Prostate gland (tissue), 2 donors: ENCODE results near the gene TCF12. TPM values are rescaled to one million over a fixed set of nuclear protein-coding genes. Genes with fewer than 3 reads are reported as not detected.
A peak's percentile ranks its signal among the peaks of the same experiment; 100 is the strongest.
"Not testable (repeated sequence)": the region's sequence is repeated elsewhere in the genome, so short reads cannot be mapped to it uniquely, and the experiment has no call there.

Experiments
- DNase-seq: peaks from one replicate; pipeline ENCODE4 v3.0.0-alpha.2; 2019; ENCODE audit warnings: low spot score
- H3K27ac ChIP-seq, 2 donors: fragments of 200-600 bp; sonication (generic); 2 replicates each; pipeline ENCODE4 v1.5.1; 2017 to 2019
- H3K27me3 ChIP-seq: fragments of 200-600 bp; sonication (generic); replicated peaks from 2 replicates; pipeline ENCODE4 v1.5.1; 2019; ENCODE audit not compliant: insufficient read depth
- H3K36me3 ChIP-seq, 2 donors: fragments of 200-600 bp; sonication (generic); 1 replicate in 1 of 2; 2 replicates in 1 of 2; pipeline versions ENCODE4 v1.5.1 to v1.8.1; 2017 to 2019
- H3K4me1 ChIP-seq: fragments of 200-600 bp; sonication (generic); replicated peaks from 2 replicates; pipeline ENCODE4 v1.5.1; 2019
- H3K4me3 ChIP-seq, 2 donors: fragments of 200-600 bp; sonication (generic); 2 replicates each; pipeline ENCODE4 v1.5.1; 2017 to 2019
- H3K9me3 ChIP-seq: fragments of 200-600 bp; sonication (generic); 2 replicates; pipeline ENCODE4 v1.5.1; 2017
- CTCF ChIP-seq, 4 experiments: fragments of 200-600 bp in 2 of 4; fragments of 450-650 bp in 2 of 4; sonication (generic) in 2 of 4; IDR thresholded peaks; 1 replicate in 3 of 4; 2 replicates in 1 of 4; pipeline ENCODE4 v1.5.1; 2016 to 2019; ENCODE audit warnings: antibody characterized with exemption in 4 of 4, mild to moderate bottlenecking in 2 of 4, moderate library complexity in 2 of 4
- POLR2A ChIP-seq: fragments of 450-650 bp; IDR thresholded peaks from one replicate; pipeline ENCODE4 v1.6.1; 2016; ENCODE audit warnings: antibody characterized with exemption, mild to moderate bottlenecking
- POLR2AphosphoS5 ChIP-seq: sonication (generic); formaldehyde crosslinking; IDR thresholded peaks from one replicate; pipeline ENCODE4 v1.6.1; 2017; ENCODE audit warnings: antibody characterized with exemption
- WGBS: methylation state at CpG from one replicate; pipeline ENCODE4 v1.1.5; 2018; 5-methylcytosine and 5-hydroxymethylcytosine counted together
- intact Hi-C: fragments of 100-400 bp; cut with DNase I; formaldehyde crosslinking; loops from one replicate; pipeline ENCODE4 v1.14.2; 2022
- total RNA-seq, 2 donors: library from RNA; depleted of rRNA; stranded (reverse); fragments of >200 nt; gene quantifications; one replicate each; pipeline ENCODE4 v1.1.0, GENCODE V29; 2016

TCF12 gene
- total RNA-seq, 2 donors from 2014 or later = 95.4 to 123 TPM

- Histone ChIP-seq H3K36me3 (no peaks in the 10 kb centered on the region), H3K4me1 (peaks cover 5% of the 10 kb centered on the region), H3K27me3 (no peaks in the 10 kb centered on the region), H3K4me3 (no peak overlapping the region), H3K9me3 (no peaks in the 10 kb centered on the region), H3K27ac (no peak overlapping the region)
- intact Hi-C loops = no loop called here
- no peak for TF ChIP-seq POLR2A
- no peak for TF ChIP-seq POLR2AphosphoS5
- TF ChIP-seq CTCF (IDR thresholded peaks at IDR 0.05) = no peak
- DNase-seq = no peak
- WGBS = 55% methylated on average over 4 of the region's 4 CpGs
Measured at GRCh38 chr15:57150066-57150865, 231.8 kb downstream of the TCF12 start.

GRCh38 chr15:57150866-57151203, 232.4 kb downstream of the TCF12 start:
- H3K9me3 ChIP-seq, intact Hi-C loops, DNase-seq, H3K4me1 ChIP-seq, H3K27me3 ChIP-seq, H3K27ac ChIP-seq, H3K36me3 ChIP-seq, H3K4me3 ChIP-seq: not testable (repeated sequence)
- WGBS = 96% methylated on average over 1 of the region's 1 CpG

- no peaks in the 10 kb centered on the region for H3K9me3 ChIP-seq
- H3K27me3 ChIP-seq = no peaks in the 10 kb centered on the region
- no peak overlapping the region for H3K4me3 ChIP-seq
- H3K4me1 ChIP-seq = peaks cover 5% of the 10 kb centered on the region
- intact Hi-C loops = no loop called here
- no peak for DNase-seq
- H3K27ac ChIP-seq = no peak overlapping the region
- WGBS = 97% methylated on average over 1 of the region's 1 CpG
- no peaks in the 10 kb centered on the region for H3K36me3 ChIP-seq
- TF ChIP-seq POLR2AphosphoS5 (no peak), POLR2A (no peak), CTCF (IDR thresholded peaks at IDR 0.05) (no peak)
Measured at GRCh38 chr15:57152133-57152532, 233.7 kb downstream of the TCF12 start.

- TF ChIP-seq CTCF (IDR thresholded peaks at IDR 0.05) (no peak), POLR2AphosphoS5 (no peak), POLR2A (no peak)
Measured at GRCh38 chr15:57152666-57153539, 234.5 kb downstream of the TCF12 start.

GRCh38 chr15:57156210-57156884, 237.9 kb downstream of the TCF12 start:
- DNase-seq = no peak
- Histone ChIP-seq H3K27me3 (no peaks in the 10 kb centered on the region), H3K4me3 (no peak overlapping the region), H3K9me3 (no peaks in the 10 kb centered on the region), H3K27ac (no peak overlapping the region), H3K36me3 (no peaks in the 10 kb centered on the region), H3K4me1 (no peaks in the 10 kb centered on the region)
- intact Hi-C loops = no loop called here
- TF ChIP-seq CTCF (IDR thresholded peaks at IDR 0.05) (no peak), POLR2A (no peak), POLR2AphosphoS5 (peak; percentile 16)
- 23% methylated on average over 3 of the region's 3 CpGs for WGBS

More at GRCh38 chr15:57152666-57153539, 234.5 kb downstream of the TCF12 start:
- intact Hi-C loops = no loop called here
- no peak overlapping the region for H3K27ac ChIP-seq
- H3K9me3 ChIP-seq = no peaks in the 10 kb centered on the region
- WGBS = 75% methylated on average over 3 of the region's 3 CpGs
- H3K4me3 ChIP-seq = no peak overlapping the region
- H3K27me3 ChIP-seq = no peaks in the 10 kb centered on the region
- peaks cover 5% of the 10 kb centered on the region for H3K4me1 ChIP-seq
- no peak for DNase-seq
- H3K36me3 ChIP-seq = no peaks in the 10 kb centered on the region
